Stimulated activated CD4-positive, alpha-beta T cell treated with anti-CD3 and anti-CD28 coated beads, Interleukin-4, amount 100 ng/mL, for 4 hours (primary cell): ENCODE measurements around the gene COL9A2.

ENCODE experiments used
- DNase-seq, 2 experiments: peaks; one replicate each; pipeline ENCODE4 v3.0.0-alpha.2; 2020

COL9A2 gene

DNA sequence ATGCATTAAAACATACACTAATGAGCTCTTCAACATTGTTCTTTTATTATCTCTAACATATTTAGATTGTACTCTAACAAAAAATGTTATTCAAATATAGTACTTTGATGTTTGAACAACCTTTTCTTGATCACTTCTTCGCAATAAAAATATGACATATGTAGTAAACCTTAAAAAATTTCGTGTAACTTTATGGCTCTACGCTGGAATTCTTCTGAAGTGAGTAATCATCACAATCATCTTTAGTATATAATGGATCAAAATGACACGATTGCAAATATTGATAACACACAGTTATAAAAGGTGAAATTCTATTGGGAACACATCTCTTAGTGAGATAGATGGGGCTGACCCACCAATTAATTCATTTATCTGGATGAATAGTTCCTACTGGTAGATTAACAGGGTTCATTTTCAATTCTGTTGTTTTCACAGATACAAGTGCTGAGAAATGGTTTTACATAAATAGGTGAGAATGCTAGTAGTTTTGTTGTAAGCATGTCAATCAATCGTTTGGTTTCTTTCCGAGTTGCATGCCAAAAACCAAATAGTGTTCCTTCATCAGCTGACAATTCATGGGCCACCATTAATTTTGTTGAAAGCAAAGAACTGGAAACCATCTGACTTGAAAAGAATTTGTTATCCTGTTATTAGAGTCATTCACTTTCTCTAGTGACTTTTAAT lies 60.5 kb downstream of the COL9A2 start:
- no peak for DNase-seq

DNA sequence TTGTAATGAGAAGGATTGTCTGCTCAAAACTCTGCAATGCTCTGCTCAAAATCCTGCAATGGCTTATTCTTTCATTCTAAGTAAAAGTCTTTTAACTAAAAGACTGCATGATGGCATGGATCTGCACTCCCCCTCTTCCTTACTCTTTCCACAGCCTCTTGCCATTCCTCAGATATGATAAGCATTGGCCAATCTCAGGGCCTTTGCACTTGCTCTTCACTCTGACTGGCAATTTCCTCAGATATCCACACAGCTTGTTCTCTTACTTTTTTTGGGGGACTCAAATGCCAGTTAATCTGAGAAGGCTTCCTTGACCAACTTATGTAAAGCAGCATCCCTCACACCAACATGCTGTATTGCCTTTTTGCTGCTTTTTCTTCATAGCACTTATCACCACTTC lies 61.9 kb downstream of the COL9A2 start:
- no peak for DNase-seq

DNA sequence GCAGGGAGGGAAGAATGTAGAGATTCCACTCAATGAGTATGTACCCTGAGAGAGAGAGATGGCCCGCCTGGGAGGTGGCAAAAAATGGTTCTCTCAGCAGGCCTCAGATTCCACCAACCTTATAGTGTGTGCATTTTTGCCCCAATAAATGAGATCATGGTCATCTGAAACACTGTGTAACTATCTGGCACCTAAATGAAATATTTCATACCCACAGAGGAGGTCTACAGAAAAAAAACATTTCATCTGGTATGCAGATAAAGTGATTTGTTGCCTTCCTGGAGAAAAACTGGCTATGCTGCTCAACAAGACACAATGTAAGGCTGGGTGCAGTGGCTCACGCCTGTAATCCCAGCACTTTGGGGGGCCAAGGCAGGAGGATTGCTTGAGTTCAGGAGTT lies 64.5 kb downstream of the COL9A2 start:
- DNase-seq = no peak

DNA sequence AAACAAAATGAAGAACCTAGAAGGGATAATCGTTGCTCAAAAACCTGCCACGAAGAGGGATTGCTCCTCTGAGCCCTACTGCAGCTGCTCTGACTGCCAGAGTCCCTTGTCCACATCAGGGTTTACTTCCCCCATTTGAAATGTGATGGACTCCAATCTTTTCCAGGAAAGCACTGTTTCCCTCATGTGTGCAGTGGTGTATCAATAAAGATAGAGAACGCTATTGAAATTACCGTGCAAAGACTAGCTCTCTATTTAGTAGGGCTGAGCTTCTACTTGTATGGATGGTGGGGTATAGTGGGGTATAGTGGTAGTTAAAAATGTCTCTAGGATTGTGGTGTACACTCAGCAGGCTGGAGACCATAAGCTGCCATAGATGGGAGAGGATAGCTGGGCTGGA lies 65.6 kb downstream of the COL9A2 start:
- no peak for DNase-seq
